HFF-Myc (cell line): ENCODE measurements around the gene RNF151.
A peak's percentile ranks its signal among the peaks of the same experiment; 100 is the strongest.

Source experiments
- DNase-seq: peaks from one replicate; pipeline ENCODE4 v3.0.0-alpha.2; 2011; ENCODE audit warnings: low read depth; ENCODE audit errors: extremely low read depth
- H3K4me3 ChIP-seq: replicated peaks from 2 replicates; pipeline ENCODE4 v1.5.1; 2011; ENCODE audit warnings: low read depth, mild to moderate bottlenecking, control low read depth, low read length
- TF ChIP-seq, protein P1 (sequence below): IDR thresholded peaks from 2 replicates; pipeline ENCODE4 v1.5.1; 2012; ENCODE audit warnings: mild to moderate bottlenecking, low read depth, low read length, control low read depth; ENCODE audit errors: missing control alignments

RNF151 gene

DNA sequence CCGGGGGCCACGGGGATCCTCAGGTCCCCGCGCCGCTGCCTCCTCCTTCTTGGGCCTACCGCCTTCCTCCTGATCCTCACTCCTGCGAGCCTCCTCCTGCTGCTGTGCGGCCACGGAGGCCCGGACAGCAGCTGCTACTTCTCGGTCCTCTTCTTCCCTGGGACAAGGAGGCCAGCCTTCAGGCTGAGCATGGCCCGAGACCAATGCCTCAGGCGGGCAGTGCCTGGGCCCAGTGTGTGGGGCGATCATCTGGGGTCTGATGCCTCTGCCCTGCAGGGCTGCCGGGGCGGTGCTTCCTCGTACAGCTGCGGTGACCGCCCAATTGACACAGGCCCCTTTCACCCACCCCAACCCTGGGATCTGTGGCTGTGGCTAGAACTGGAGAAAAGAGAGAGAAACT lies 34.4 kb downstream of the RNF151 start:
- no peak for DNase-seq
- TF ChIP-seq, protein P1, sequence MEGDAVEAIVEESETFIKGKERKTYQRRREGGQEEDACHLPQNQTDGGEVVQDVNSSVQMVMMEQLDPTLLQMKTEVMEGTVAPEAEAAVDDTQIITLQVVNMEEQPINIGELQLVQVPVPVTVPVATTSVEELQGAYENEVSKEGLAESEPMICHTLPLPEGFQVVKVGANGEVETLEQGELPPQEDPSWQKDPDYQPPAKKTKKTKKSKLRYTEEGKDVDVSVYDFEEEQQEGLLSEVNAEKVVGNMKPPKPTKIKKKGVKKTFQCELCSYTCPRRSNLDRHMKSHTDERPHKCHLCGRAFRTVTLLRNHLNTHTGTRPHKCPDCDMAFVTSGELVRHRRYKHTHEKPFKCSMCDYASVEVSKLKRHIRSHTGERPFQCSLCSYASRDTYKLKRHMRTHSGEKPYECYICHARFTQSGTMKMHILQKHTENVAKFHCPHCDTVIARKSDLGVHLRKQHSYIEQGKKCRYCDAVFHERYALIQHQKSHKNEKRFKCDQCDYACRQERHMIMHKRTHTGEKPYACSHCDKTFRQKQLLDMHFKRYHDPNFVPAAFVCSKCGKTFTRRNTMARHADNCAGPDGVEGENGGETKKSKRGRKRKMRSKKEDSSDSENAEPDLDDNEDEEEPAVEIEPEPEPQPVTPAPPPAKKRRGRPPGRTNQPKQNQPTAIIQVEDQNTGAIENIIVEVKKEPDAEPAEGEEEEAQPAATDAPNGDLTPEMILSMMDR = no peak
- H3K4me3 ChIP-seq = no peak overlapping the region

- DNase-seq = no peak
- TF ChIP-seq, protein P1 = no peak
- no peak overlapping the region for H3K4me3 ChIP-seq
These were observed 35.0 kb downstream of the RNF151 start for GRCh38 chr16:2001456-2002355.

- TF ChIP-seq, protein P1 = no peak
- H3K4me3 ChIP-seq = no peak overlapping the region
- no peak for DNase-seq
These were observed 36.0 kb downstream of the RNF151 start for GRCh38 chr16:2002406-2003230.

- TF ChIP-seq, protein P1 = no peak
- DNase-seq = no peak
- no peak overlapping the region for H3K4me3 ChIP-seq
These were observed 36.7 kb downstream of the RNF151 start for GRCh38 chr16:2003231-2003826.

GRCh38 chr16:2003827-2004641 lies 37.4 kb downstream of the RNF151 start:
- H3K4me3 ChIP-seq = peak overlapping the region; percentile 9; the same call in 1 of the 2 replicates
- TF ChIP-seq, protein P1 = peak; percentile 97
- DNase-seq = no peak

- TF ChIP-seq, protein P1 = no peak
- H3K4me3 ChIP-seq = no peak overlapping the region
- no peak for DNase-seq
These were observed 38.3 kb downstream of the RNF151 start for GRCh38 chr16:2004795-2005517.
